Activated CD8-positive, alpha-beta memory T cell treated with anti-CD3 and anti-CD28 coated beads, Interleukin-2, amount 50 U/mL, for 24 hours (primary cell): ENCODE data around the gene KRTAP10-10.
"Not testable (repeated sequence)": the region's sequence is repeated elsewhere in the genome, so short reads cannot be mapped to it uniquely, and the experiment has no call there.

Experiments used
- DNase-seq: peaks from one replicate; pipeline ENCODE4 v3.0.0-alpha.2; 2020; ENCODE audit errors: extremely low read depth

Gene KRTAP10-10

DNA sequence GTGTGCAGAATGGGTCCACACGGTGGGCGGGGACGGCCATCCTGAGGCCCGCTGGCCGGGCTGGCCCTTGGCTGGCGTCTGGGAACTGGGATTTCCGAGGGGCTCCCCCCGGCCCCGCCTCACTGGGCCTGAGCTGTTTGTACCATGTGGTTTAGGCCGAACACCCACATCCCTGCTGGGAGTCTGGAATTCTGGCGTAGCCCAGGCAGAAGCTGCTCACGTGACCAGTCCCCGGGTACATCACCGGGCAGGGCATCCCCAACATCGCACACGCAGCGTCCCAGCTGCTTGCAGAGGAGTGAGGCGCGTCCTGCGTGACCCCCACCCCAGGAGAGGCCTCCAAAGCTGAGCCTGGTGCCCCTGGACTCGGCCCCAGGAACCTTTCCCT, 34.7 kb upstream of the KRTAP10-10 start:
- DNase-seq = no peak

DNA sequence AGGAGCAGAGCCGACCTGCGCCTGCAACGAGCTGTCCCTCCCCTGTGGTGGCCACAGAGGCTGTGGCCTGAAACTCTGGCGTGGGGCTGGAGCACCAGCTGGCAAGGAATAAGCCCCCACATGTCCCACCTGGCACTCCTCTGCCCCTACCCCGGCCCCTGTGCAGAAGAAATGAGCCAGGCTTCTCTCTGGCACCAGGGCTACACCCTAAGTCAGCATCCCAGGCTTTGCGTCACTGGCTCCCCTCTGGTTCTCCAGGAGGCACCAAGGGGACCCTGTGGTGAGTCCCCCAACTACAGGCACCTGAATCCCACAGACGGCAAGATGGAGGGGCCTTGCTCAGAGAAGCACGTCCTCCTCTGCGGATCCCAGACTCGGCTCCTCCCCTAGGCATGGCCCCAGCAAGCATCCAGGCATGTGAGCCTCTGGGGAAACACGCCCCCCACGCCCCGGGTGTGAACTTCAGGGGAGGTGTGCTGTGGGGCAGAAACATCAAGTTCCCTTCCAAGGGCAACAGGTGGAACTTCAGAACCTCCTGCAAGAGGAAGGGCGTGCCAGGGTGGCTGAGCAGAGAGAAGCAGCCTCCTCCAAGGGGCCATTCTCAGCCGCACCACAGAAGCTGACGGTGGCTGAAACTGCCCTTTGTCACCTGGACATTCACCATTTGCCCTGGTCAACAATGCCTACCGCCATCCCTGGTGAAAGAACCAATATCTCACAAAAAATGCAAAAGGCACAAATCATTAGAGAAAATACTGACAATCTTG, 33.9 kb upstream of the KRTAP10-10 start:
- no peak for DNase-seq

DNA sequence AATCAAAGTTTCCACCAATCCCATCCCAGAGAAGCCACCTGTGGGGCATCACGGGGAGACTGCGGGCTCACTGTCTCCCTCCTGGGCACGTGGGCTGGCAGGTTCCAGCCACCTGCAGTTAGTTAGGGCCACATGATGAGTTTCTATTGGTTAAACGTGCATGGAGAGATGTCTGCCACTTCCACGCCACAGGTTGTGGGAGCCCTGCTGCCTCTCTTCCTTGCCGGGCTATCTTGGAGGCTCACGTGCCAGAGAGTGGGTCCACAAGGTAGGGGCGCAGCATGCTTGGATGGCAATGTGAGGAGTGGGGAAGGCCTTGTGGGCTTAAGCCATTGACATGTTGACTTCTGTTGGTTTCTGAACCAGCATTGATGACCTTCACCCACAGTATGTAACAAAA, 33.2 kb upstream of the KRTAP10-10 start:
- no peak for DNase-seq

DNA sequence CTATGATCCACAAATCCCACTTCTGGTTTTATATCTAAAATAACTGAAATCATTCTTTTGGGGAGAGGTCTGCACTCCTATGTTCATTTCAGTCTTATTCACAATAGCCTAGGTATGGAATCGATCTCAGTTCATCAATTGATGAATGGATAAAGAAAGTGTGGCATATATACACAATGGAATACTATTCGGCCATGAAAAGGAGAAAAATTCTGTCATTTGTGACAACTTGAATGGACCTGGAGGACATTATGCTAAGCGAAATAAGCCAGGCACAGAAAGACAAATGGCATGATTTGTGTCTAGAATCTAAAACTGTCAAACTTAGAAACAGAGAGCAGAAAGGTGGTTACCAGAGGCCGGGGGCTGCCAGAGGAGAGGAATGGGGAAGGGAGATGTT, 30.7 kb upstream of the KRTAP10-10 start:
- no peak for DNase-seq

DNA sequence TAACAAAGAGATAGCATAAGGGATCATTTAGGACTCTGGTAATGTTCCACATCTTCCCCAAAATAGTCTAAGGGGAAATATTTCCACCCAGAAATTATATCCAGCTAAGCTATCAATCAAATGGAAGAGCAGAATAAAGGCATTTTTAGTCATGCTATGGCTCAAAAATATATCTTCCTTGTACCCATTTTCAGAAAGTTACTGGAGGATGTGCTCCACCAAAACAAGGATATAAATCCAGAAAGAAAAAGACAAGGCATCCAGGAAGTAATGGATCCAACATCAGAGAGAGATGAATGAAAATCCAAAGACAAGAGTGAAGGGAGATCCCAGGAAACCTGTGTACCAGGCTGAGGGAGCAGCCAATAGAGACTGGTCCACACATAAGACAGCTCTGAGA, 28.0 kb upstream of the KRTAP10-10 start:
- no peak for DNase-seq

DNA sequence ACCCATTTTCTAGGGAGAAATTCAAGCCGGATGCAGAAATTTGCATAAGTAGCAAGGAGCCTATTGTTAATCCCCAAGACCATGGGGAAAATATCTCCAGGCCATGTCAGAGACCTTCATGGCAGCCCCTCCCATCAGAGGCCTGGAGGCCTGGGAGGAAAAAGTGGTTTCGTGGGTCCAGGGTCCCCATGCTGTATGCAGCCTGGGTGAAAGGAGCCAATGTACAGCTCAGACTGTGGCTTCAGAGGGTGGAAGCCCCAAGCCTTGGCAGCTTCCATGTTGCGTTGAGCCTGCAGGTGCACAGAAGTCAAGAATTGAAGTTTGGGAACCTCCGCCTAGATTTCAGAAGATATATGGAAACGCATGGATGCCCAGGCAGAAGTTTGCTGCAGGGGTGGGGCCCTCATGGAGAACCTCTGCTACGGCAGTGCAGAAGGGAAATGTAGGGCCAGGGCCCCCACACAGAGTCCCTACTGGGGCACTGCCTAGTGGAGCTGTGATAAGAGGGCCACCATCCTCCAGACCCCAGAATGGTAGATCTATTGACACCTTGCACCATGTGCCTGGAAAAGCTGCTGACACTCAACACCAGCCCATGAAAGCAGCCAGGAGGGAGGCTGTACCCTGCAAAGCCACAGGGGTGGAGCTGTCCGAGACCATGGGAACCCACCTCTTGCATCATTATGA, 26.9 kb upstream of the KRTAP10-10 start:
- DNase-seq = not testable (repeated sequence)

DNA sequence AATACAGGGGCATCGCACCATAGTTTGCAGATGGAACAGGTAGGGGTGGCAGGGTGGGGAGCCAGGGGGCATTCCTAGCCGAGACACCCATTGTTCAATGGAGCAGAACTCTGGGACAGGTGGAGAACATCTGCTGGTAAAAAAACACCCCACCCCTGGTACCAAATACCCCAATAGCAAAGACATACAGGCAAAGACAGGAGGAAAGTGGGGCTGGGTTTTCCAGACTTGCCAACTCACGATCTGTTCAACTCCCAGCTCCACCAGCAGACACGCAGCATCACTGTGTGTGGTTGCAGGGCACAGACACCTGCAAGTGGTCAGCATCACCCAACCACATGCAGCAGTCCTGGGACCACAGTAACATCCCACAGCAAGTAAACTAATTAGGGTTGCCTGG, 25.6 kb upstream of the KRTAP10-10 start:
- no peak for DNase-seq

DNA sequence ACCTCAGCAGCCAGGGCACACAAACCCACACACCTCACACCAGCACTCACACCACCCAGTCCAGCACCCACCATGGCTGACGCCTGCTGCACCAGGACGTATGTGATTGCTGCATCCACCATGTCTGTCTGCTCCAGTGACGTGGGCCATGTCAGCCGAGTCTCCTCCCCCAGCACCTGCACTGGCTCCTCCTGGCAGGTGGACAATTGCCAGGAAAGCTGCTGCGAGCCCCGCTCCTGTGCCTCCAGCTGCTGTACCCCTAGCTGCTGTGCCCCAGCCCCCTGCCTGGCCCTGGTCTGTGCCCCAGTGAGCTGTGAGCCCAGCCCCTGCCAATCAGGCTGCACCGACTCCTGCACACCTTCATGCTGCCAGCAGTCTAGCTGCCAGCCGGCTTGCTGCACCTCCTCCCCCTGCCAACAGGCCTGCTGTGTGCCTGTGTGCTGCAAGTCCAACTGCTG, 25.1 kb upstream of the KRTAP10-10 start, which contains the start of gene KRTAP10-8:
Gene KRTAP10-8 (plus strand): TSS at position 51 of the 458 bp plus-strand sequence. CDS start 22 bp downstream, at position 73.
- DNase-seq = no peak

DNA sequence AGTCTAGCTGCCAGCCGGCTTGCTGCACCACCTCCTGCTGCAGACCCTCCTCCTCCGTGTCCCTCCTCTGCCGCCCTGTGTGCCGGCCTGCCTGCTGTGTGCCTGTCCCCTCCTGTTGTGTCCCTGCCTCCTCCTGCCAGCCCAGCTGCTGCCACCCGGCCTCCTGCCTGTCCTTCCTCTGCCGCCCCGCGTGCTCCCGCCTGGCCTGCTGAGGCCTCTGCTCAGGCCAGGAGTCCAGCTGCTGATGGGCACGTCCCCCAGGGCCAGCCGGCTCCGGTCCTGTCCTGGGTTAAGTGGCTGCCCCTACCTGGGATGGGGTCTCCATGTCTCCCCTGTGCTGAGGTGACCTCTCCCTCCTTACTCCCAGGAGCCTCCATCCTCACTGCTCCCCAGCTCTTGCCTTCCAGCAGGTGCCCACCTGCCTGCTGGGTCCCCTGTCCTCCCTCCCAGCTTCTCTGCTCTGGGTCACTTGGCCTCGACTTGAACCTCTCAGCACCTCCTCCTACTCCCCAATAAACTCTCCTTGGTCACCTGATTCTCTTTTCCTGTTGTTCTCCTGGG, 24.4 kb upstream of the KRTAP10-10 start:
- DNase-seq = no peak

DNA sequence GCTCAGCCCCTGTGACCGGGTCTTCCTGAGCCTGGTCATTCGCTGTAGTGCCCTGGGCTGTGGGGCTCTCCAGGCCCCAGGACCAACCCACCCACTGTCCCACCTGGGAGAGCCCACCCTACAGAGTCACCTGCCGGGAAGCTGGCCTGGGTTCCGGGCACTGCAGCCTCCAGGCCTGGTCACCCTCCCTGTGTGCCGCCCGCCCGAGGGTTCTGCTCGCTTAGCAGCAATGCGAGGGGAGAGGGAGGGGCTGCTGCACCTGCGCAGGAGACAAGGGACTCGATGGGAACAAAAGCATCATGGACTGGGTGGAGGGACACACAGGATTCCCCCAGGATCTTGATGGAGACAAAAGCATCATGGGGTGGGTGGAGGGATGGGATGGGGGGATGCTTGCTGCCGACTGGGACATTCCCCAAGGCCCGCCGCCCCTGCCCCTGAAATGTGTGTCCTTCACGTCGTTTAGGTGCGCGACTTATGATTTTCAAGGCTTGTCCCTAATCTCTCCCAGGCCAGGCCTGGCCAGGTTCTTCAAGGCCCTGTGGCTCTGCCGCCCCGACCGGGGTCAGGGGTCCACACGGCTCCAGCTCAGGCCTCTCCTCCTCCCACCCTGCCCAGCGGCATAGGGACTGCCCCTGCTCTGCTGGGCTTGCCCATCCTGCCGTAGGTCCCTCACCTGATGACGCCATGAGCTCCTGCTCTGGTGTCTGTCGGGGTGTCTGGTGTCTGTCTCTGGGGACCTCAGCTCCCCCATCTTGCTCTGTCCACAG, 23.6 kb upstream of the KRTAP10-10 start:
- DNase-seq = no peak

DNA sequence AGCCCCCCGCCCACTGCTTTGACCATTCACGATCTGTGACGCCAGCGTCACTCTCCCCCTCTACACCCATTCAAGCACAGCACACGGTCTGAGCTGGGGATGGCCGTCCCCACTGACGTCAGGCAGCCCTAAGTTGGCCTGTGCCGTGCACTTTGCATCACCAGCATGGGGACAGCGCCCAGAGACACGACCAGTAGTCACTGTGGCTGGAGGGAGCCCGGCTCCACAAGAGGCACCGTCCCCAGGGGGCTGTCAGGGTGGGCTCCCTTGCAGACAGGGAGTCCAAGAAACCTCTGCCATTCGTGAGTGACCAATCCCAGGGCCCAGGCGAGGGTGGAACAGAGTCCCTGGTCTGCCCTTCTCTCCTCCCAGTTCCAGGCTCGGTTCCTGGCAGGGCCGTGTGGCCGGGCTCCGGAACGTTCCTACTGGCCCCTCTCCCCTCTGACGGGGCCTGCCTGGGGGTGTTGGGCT, 23.0 kb upstream of the KRTAP10-10 start:
- no peak for DNase-seq

DNA sequence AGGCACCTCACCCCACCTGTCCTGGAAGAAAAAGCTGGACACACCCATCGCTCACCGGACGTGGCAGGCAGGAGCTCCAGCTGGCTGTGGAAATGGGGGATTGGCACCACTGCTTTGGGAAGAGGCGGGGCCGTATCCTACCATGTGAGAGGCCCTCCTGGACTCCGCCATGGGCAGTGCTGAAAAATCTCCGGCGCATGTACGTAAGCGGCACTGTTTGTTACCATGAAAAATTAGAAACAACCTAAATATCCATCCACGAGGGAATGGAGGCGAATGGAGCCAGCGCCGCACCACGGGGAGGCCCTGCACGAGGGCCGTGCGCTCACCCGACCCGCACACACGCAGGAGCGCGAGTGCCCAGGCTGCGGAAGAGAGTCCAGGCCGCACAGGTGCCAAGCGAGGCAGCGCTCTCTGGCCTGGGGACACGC, 22.2 kb upstream of the KRTAP10-10 start:
- DNase-seq = no peak

DNA sequence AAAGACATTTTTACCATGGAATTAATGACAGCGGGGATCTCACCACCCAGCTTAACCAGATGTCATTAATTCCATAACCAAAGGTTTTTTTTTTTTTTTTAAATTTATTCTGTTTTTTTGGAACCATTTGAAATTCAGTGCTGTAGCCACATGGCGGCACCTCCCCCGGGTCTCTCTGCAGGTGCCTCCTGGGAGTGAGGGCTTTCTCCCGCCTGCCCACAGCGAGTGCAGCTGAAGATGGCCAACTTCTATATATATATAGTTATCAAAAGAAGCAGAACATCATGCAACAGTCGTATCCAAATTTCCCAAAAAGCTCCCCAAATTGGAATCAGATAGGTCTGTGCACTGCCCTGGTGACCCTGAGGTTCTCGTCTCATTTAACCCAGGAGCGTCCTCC, 21.7 kb upstream of the KRTAP10-10 start:
- DNase-seq = no peak

DNA sequence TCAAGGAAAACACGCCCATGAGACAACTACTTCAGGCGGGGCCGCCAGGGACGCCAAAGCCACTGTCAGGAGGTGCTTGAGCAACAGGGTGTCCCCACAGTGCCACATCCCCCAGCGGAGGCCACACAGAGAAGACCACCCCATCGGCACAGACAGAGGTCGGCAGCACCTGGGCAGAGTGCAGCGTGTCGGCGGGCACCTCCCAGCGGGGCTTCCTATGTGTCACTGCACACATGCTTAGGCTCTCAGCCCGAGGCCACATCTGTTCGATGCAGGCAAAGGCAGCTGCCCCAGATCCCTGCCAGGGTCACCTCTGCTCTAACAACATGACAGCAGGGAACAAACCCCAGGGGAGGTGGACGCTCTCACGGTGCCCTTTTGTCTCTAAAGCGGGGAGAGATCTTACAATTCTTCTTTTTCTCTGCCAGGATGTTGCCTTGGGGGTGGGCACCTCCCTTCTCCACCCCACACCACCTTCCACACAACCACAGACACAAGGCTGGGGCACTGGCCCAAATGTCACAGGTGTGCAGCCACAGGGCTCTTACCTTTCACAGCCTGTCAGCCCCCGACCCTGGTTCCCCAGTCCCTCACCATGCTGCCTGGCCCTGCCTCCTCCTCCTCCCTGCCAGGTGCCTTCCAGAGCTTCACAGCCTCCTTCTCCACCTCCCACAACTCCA, 21.1 kb upstream of the KRTAP10-10 start:
- no peak for DNase-seq

DNA sequence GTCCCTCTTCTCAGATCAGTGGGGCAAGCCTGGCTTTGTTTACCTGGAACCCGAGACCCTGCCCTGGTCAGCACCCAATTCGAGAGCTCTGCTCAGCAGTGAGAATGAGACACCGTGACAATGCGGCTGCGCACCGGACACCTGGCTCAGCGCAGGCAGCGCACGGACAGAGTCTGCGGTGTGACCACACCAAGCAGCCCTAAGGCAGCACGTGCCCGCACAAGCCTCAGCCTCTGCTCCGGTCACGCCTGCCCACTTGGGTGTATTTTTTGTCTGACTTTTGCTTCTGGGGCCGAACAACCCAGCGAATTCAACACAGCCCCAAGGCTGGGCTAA, 20.6 kb upstream of the KRTAP10-10 start:
- DNase-seq = no peak

DNA sequence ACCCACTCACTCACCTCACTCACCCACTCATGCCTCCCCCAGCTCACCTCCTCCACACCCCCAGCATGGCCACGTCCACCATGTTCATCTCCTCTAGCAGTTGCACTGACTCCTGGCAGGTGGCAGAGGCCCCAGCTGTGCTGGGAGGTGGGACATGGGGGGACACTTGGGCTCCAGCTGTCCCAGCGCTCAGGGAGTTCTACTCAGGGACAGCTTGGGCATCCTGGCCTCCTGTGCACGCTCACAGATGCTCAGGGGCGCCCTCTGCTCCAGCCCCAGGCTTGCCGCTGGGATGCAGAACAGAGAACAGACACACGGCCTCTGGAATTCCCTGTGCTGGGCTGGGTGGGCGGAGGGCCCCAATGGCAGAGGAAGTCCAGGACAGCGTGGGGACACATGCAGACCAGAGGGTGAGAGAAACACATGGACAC, 20.1 kb upstream of the KRTAP10-10 start:
- no peak for DNase-seq

DNA sequence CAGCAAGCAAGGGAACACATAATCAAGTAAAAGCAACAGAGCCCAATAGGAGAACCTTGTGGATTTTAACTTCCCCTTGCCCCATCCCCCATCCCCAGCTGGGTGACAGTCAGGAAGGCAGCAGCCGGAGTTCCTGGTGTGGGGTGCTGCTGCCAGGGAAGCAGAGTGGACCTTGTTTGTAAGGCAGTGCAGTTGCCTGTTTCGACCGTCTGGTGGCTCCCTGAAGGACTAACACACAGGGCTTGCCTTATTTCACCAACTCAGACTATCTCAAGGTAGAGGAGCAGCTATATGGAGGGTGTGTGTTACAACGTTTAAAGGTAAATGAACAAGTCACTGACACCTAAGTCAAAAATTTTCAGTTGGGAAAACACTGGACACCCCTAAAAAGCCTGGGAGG, 18.7 kb upstream of the KRTAP10-10 start:
- no peak for DNase-seq

DNA sequence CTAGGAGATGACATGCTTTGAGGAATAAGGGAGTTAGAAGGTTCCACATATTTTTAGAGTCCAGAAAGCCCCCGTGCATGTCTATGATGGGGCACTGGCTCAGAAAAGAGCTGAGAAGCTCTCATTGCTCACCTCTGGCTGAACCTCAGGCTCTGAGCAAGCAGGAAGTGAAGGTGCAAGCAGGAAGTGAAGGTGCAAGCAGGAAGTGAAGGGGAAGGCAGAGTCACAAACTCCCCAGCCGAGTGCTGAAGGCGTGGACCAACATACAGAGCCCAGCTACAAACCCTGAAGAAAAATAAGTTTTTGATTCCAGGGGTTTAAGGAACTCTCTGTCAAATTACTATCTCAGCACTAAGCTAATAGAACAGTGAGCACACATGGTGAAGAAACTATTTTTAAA, 18.2 kb upstream of the KRTAP10-10 start:
- DNase-seq = peak; percentile 30

DNA sequence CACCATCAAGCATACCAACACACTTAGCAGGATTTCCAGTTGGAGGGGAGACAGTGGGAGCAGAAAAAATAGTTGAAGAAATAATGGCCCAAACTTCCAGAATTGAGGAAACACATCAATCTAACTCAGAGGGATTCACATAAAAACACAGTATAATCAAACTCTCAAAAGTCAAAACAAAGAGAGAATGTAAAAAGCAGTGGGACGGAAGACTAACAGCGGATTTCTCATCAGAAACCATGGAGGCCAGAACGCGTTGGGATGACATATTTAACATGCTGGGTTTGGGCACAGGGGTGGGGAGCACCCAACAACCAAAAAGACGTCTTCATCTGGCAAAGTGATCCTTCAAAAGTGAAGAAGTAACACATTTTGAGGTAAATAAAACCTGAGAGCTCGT, 17.3 kb upstream of the KRTAP10-10 start:
- no peak for DNase-seq

DNA sequence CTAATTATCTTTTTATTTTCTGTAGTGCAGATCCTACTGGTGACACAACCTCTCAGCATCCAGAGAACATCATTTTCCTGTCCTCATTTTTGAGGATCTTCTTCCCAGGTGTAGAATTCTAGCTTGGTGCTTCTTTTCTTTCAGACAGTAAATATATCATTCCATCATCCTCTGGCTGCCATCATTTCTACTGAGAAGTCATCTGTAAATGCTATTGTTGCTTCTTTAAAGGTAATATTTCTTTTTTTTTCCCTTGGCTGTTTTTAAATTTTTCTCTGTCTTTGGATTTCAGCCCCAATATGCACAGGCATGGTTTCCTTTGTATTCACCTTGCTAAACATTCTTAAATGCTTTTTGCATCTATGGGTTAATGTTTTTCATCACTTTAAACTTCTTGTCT, 13.6 kb upstream of the KRTAP10-10 start:
- no peak for DNase-seq

DNA sequence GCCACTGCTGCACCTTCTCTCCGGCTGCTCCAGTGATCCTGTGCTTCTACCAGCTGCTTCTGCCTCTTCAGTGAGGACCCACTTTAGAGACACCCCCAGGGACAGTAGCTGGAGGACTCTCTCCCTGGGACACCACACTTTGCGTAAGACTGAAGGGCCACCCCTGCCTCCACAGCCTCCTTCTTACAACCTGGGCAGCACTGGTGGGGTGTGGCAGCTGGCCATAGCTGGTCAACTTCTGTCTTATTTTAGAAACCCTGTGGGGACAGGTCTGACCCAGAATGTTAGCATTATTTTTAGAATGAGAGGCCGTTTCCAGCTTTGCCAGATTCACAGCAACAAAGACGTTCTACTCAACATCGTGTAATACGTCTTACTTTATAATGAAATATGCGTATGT, 11.4 kb upstream of the KRTAP10-10 start:
- no peak for DNase-seq

DNA sequence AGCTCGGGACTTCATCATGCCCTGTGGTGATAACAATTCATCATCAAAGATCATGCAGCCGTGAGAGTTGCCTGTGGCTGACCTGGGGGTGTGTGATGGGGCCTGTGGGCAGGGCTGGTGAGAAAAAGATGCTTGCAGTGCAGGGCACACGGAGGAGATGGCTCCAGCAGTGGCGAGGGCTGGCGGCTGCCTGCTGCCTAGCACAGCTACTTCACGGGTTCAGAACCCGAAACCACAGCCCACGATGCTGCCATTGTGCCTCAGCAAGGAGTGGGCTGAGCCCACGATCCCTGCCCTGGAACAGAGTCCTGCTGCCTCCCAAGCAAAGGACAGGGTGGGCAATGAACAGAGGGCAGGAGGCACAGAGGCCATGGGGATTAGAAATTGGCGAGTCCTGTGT, 10.9 kb upstream of the KRTAP10-10 start:
- DNase-seq = no peak
